Panc1 (cell line): ENCODE measurements around the gene CCDC71. TPM values are rescaled to one million over a fixed set of nuclear protein-coding genes. Genes with fewer than 3 reads are reported as not detected.

ENCODE experiments used
- ATAC-seq: fragments of 200-7000 bp; cut with Tn5 transposase; 2 replicates; pipeline ENCODE4 v1.9.1; 2020; ENCODE audit warnings: mild to moderate bottlenecking, moderate library complexity
- BruUV-seq: library from RNA; stranded (reverse); fragments of 400-500 nt; replicated peaks from 2 replicates; lab custom pipeline; 2021; lab: Mats Ljungman, UMichigan
- CTCF ChIA-PET: fragments of 300-600 bp; sonication (Branson Sonifier 250); formaldehyde crosslinking; loops from one replicate; lab custom pipeline; 2022; ENCODE audit warnings: antibody characterized with exemption; lab: Charles Lee
- POLR2A ChIA-PET: fragments of 300-600 bp; sonication (Branson Sonifier 250); formaldehyde crosslinking; loops from one replicate; lab custom pipeline; 2022; ENCODE audit warnings: antibody characterized with exemption; lab: Charles Lee
- DNase-seq: peaks from one replicate; pipeline ENCODE4 v3.0.0-alpha.2; 2010; ENCODE audit warnings: low read depth, low spot score
- H3K27ac ChIP-seq: 2 replicates; pipeline ENCODE4 v1.5.1; 2011; ENCODE audit warnings: mild to moderate bottlenecking, low read length, inconsistent platforms
- H3K27me3 ChIP-seq: fragments of 200-500 bp; sonication (Bioruptor generic); 2 replicates; pipeline ENCODE4 v1.6.0; 2014; ENCODE audit warnings: low read length, inconsistent platforms; ENCODE audit not compliant: control insufficient read depth, insufficient read depth
- H3K36me3 ChIP-seq: fragments of 200-500 bp; sonication (Bioruptor generic); 2 replicates; pipeline ENCODE4 v1.5.1; 2014; ENCODE audit warnings: inconsistent platforms, mild to moderate bottlenecking, low read length, moderate library complexity; ENCODE audit not compliant: control insufficient read depth, insufficient read depth
- H3K4me1 ChIP-seq: 2 replicates; pipeline ENCODE4 v1.5.1; 2011; ENCODE audit warnings: inconsistent platforms, mild to moderate bottlenecking, low read length, moderate library complexity; ENCODE audit not compliant: control insufficient read depth, insufficient read depth
- H3K4me3 ChIP-seq, 2 experiments: 2 replicates each; pipeline ENCODE4 v1.5.1; 2011 to 2012; ENCODE audit warnings: low read depth in 2 of 2, low read length in 2 of 2, mild to moderate bottlenecking in 2 of 2, inconsistent platforms in 1 of 2, moderate library complexity in 1 of 2
- H3K9me3 ChIP-seq: fragments of 200-500 bp; sonication (Bioruptor generic); 2 replicates; pipeline ENCODE4 v1.5.1; 2014; ENCODE audit warnings: low read depth, mild to moderate bottlenecking, inconsistent platforms, low read length, moderate library complexity; ENCODE audit not compliant: control insufficient read depth, insufficient read depth
- CTCF ChIP-seq: fragments of 450-650 bp; IDR thresholded peaks from 2 replicates; pipeline ENCODE4 v1.5.1; 2017; ENCODE audit warnings: mild to moderate bottlenecking
- POLR2AphosphoS5 ChIP-seq: IDR thresholded peaks from 2 replicates; pipeline ENCODE4 v1.6.1; 2012; ENCODE audit warnings: mild to moderate bottlenecking, low read depth, low read length, moderate library complexity
- SIN3A ChIP-seq: IDR thresholded peaks from 2 replicates; pipeline ENCODE4 v1.6.1; 2012; ENCODE audit warnings: low read depth, mild to moderate bottlenecking, low read length, moderate library complexity, borderline replicate concordance; ENCODE audit not compliant: insufficient read depth
- TCF7L2 ChIP-seq: IDR thresholded peaks from 2 replicates; pipeline ENCODE4 v1.6.1; 2011; ENCODE audit warnings: mild to moderate bottlenecking, low read depth, low read length, inconsistent platforms
- in situ Hi-C: cut with HindIII; loops from 2 replicates; pipeline ENCODE4 v1.10.0; 2016; ENCODE audit warnings: low sequenced_read_pairs, low pct_unique_long_range_greater_than_20kb
- intact Hi-C: fragments of 100-400 bp; cut with micrococcal nuclease; formaldehyde crosslinking; loops from one replicate; pipeline ENCODE4 v1.10.0; 2022; ENCODE audit not compliant: unreplicated experiment
- total RNA-seq: library from RNA; stranded (reverse); gene quantifications from one replicate; pipeline ENCODE4 v1.2.1, GENCODE V29; 2021; ENCODE audit not compliant: unreplicated experiment
- TF ChIP-seq, protein P1 (sequence below), 2 experiments: IDR thresholded peaks; 2 replicates each; pipeline ENCODE4 v1.6.1; 2011 to 2012; ENCODE audit warnings: low read depth in 2 of 2, control low read depth in 1 of 2, low read length in 1 of 2, mild to moderate bottlenecking in 1 of 2, moderate library complexity in 1 of 2; ENCODE audit not compliant: insufficient read depth in 1 of 2

Gene CCDC71
- total RNA-seq, 1 experiment from 2014 or later = 14.1 TPM

DNA sequence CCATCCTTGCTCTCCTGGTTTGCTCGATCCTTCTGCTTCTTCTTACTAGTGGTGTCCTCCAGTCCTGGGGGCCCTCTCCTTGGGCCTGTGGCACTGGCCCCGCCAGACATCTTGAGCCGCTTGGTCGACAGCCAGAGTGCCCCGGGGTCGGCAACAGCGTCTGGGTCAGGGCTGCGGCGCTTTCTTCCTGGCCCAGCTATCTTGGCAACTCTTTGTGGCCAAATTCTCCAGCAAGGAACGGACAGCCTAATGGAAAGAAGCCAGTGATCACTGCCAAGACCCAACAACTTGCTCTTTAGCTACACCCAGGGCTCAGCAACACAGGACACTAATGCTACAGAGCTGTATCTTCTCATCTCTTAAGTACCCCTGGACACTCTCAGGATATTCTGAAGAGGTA is 47.1 kb downstream of the CCDC71 start:
- peaks cover 8% of the 10 kb centered on the region for H3K4me1 ChIP-seq
- no peak overlapping the region for H3K27ac ChIP-seq
- no peaks in the 10 kb centered on the region; the same call in 1 of the 2 replicates for H3K36me3 ChIP-seq
- H3K9me3 ChIP-seq = no peaks in the 10 kb centered on the region
- ATAC-seq = no peak
- BruUV-seq = no TSS peak
- POLR2A ChIA-PET = interaction anchor here (0.6 kb wide), 1 partner anchor 84 kb away, joined by 8 read pairs; no protein-coding TSS in a partner anchor
- TF ChIP-seq, protein P1, sequence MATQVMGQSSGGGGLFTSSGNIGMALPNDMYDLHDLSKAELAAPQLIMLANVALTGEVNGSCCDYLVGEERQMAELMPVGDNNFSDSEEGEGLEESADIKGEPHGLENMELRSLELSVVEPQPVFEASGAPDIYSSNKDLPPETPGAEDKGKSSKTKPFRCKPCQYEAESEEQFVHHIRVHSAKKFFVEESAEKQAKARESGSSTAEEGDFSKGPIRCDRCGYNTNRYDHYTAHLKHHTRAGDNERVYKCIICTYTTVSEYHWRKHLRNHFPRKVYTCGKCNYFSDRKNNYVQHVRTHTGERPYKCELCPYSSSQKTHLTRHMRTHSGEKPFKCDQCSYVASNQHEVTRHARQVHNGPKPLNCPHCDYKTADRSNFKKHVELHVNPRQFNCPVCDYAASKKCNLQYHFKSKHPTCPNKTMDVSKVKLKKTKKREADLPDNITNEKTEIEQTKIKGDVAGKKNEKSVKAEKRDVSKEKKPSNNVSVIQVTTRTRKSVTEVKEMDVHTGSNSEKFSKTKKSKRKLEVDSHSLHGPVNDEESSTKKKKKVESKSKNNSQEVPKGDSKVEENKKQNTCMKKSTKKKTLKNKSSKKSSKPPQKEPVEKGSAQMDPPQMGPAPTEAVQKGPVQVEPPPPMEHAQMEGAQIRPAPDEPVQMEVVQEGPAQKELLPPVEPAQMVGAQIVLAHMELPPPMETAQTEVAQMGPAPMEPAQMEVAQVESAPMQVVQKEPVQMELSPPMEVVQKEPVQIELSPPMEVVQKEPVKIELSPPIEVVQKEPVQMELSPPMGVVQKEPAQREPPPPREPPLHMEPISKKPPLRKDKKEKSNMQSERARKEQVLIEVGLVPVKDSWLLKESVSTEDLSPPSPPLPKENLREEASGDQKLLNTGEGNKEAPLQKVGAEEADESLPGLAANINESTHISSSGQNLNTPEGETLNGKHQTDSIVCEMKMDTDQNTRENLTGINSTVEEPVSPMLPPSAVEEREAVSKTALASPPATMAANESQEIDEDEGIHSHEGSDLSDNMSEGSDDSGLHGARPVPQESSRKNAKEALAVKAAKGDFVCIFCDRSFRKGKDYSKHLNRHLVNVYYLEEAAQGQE (IDR thresholded peaks at IDR 0.05; ENCODE audit: insufficient read depth in 1 of 2, low read depth in 2 of 2, low read length in 1 of 2) = no peak
- TF ChIP-seq CTCF (no peak), TCF7L2 (no peak), POLR2AphosphoS5 (no peak), SIN3A (no peak)
- H3K27me3 ChIP-seq = no peaks in the 10 kb centered on the region
- DNase-seq = no peak
- no peak overlapping the region for H3K4me3 ChIP-seq
- CTCF ChIA-PET = no interaction called here
- intact Hi-C loops (no loop called here), in situ Hi-C loops (no loop called here)

Other genes starting within 250 kb of the CCDC71 start
- gene ARIH2, start 247.5 kb downstream of the CCDC71 start, total RNA-seq = 77.0 TPM
- 28.3 TPM for gene P4HTM, start 176.1 kb downstream of the CCDC71 start, total RNA-seq
- 142 TPM for gene WDR6, start 158.9 kb downstream of the CCDC71 start, total RNA-seq
- 22.5 TPM for gene DALRD3, start 147.8 kb downstream of the CCDC71 start, total RNA-seq
- gene NDUFAF3, start 144.2 kb downstream of the CCDC71 start, total RNA-seq = 101 TPM
- gene IMPDH2, start 136.9 kb downstream of the CCDC71 start, total RNA-seq = 149 TPM
- gene QRICH1, start 72.3 kb downstream of the CCDC71 start, total RNA-seq = 79.9 TPM
- gene QARS1, start 61.6 kb downstream of the CCDC71 start, total RNA-seq = 186 TPM
- gene USP19, start 45.5 kb downstream of the CCDC71 start, total RNA-seq = 60.6 TPM
- gene LAMB2, start 33.3 kb downstream of the CCDC71 start, total RNA-seq = 189 TPM
- 6.8 TPM for gene KLHDC8B, start 5.3 kb upstream of the CCDC71 start, total RNA-seq
- 2.3 TPM for gene C3orf62, start 110.9 kb upstream of the CCDC71 start, total RNA-seq
- 39.9 TPM for gene USP4, start 173.7 kb upstream of the CCDC71 start, total RNA-seq
- gene GPX1, start 192.0 kb upstream of the CCDC71 start, total RNA-seq = 102 TPM
- 296 TPM for gene RHOA, start 245.6 kb upstream of the CCDC71 start, total RNA-seq
- gene TCTA, start 246.1 kb upstream of the CCDC71 start, total RNA-seq = 17.6 TPM